GM19193 (cell line): Measurements from ENCODE around the gene CCDC69.
A peak's percentile ranks its signal among the peaks of the same experiment; 100 is the strongest.

Experiments used
- POLR2A ChIP-seq: IDR thresholded peaks from 4 replicates; pipeline ENCODE4 v1.6.1; 2011; ENCODE audit not compliant: insufficient read depth, insufficient read length; ENCODE audit errors: extremely low read depth

Gene CCDC69

DNA sequence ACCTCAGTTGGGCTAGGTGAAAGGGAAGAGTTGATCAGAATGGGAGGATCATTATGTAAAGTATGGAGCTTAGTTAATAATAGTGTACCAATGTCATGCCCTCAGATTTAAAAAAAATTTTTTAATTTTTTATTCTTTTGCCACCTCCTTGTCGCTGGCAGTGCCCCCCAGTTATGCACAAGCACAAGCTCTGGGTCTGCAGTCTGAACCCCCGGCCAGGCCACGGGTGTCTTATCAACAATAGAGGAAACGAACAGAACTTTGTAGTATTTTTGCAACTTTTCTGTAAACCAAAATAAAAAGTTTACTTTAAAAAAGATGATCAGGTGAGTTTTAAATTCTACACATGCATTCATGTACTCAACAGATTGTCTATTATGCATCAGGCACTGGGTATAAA lies 27.7 kb upstream of the CCDC69 start:
- no peak for TF ChIP-seq POLR2A

DNA sequence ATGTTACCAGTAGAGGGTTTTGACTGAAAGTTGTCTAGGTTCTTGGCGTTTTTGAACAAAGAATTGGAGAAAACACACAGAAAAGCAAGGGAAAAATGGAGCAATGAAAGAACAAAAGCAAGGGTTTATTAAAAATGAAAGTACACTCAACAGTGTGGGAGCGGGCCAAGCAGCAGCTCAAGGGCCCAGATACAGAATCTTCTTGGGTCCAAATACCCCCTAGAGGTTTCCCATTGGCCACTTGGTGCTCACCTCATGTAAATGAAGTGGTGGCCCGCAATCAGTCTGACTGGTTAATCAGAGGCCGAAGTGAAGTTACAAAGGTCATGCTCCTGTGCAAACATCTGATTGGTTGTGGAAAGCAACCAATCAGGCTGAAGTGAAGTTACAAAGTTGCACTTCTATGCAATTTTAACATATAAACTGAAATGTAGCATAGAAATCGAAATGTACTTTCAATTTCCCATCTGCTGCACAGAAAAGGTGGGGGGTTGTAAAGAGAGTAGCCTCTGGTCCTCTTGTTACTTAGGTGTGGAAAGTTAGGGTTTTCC lies 27.2 kb upstream of the CCDC69 start:
- no peak for TF ChIP-seq POLR2A

DNA sequence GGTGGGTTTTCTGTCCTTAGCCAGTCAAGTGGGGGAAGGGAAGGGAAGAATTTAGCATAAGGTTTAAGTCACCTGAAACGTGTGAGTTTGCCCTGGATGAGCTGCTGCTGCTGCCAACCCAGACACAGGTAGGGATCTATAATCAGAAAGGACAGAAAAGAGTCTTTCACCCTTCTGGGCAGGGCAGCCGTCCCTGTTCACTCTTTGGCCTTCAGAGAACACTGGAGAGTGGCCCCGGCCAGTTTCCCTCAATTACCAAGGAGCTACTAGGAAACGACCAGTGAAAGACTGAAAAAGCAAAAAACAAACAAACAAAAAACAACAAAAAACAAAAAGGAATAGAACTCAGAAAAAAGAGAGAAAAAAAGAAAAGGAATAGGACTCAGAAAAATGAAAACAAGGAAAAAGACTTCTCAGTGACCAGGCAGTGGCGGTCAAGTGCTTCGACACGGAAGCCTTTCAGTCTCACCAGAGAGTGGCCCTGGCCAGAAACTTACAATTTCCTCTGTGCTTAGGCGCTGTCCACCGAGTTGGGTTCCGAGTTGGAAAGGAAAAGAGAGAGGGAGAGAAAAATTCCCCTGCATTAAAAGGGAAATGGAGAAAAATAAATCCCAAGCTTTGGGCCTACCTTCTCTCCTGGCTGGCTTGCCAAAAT lies 26.6 kb upstream of the CCDC69 start:
- TF ChIP-seq POLR2A = no peak

DNA sequence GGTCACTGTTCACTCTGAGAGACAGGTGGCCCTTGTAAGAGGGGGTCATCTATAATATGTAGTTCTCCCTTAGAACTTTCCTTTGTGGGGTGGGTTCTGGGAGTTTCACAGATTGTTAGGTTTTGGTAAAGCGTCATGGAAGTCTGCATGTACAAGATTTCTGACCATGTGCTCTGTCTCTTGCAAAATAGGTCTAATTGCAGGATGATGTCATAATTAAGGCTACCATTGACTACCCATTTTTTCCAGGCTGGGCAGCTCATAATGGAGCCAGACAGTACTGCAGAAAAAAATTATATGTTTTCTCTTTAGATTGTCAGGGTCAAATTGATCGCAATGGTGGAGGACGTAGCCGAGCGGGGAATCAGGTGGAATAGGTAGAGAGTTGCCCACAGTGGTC lies 25.4 kb upstream of the CCDC69 start:
- TF ChIP-seq POLR2A = no peak

DNA sequence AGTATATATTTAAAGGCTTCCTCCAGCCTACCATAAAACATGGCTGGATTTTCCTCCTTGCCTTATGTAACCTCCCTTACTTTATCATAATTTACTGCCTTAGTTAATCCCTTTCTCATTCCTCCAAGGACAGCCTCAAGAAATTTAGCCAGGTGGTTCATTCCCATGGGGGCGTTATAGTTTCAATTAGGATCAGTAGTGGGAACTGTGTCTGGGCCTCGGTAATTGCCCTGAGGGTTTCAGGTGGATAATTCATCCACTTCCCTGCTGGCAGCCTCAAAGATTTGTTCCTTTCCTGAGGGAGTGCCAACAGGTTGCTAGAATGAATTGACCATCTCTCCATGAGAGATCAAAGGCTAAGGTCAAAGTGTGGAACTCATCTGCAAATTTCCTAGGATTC lies 24.8 kb upstream of the CCDC69 start:
- no peak for TF ChIP-seq POLR2A

DNA sequence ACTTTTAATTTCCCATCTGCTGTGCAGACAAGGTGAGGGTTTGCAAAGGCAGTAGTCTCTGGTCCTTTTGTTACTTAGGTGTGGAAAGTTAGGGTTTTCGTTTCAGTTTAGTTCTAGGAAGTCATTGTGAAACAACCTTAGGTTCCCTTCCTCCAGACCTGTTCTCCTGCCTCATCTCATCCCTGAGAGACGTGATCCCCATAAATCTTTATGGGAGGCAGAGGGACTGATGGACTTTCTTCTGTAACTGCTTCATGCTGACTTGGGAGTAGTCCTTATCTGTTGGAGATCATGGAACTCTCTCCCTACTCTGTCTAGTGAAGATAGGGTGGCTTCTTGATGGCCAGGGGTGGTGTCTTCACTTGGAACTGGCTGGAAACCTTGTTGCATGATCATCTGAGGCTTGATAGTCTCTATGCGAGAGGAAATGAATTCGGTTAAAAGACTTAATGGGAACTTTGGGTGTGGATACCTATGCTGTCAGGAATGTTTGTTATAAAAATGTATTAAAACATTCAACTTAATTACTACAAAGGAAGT lies 21.9 kb upstream of the CCDC69 start:
- no peak for TF ChIP-seq POLR2A

DNA sequence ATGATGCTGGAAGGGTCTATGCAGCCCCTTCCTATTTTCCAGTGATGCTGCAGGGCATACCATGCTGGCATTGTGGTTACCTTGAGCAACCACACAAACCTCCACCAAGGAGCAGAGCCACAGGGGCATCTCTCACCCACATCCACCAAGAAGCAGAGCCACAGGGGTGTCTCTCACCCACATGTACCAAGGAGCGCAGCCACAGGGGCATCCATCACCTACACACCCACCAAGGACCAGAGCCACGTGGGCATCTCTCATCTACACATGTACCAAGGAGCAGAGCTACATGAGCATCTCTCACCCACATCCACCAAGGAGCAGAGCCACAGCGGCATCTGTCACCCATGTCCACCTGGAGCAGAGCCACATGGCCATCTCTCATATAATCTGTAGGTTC lies 20.3 kb upstream of the CCDC69 start:
- TF ChIP-seq POLR2A = no peak

DNA sequence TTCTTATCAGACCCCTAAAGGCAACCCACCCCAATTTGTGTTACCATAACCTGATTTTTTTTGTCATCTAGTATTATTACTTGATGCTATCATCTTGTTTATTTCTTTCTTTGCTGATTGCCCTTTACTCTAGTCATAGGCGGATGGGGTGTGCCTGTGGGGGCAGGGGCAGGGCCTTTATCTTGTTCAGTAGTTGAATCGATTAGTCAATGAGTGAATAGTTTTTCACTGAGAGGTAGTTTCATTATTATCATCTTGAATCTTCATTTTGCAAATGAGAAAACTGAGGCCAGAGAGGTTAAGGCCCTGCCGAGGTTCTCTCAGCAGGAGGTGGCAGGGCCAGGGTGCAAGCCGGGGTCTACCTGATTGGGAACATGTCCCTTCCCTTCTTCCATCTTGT lies 19.7 kb upstream of the CCDC69 start:
- no peak for TF ChIP-seq POLR2A

DNA sequence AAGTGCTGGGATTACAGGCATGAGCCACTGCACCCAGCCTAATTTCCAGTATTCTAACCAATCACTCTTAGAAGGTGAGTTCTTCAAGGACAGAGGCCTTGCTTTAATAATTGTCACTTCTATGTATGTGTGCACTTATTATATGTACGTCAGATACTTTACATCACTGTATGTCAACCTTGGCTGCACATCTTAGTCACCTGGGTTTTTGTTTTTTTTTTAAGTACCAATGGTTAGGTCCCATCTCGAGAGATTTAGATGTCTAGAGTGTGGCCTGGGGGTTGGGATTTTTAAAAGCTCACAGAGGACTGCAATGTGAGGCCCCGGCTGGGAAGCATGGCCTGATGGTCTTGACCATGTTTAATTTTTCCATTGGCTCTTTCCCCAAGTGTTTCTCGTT lies 19.2 kb upstream of the CCDC69 start:
- no peak for TF ChIP-seq POLR2A

DNA sequence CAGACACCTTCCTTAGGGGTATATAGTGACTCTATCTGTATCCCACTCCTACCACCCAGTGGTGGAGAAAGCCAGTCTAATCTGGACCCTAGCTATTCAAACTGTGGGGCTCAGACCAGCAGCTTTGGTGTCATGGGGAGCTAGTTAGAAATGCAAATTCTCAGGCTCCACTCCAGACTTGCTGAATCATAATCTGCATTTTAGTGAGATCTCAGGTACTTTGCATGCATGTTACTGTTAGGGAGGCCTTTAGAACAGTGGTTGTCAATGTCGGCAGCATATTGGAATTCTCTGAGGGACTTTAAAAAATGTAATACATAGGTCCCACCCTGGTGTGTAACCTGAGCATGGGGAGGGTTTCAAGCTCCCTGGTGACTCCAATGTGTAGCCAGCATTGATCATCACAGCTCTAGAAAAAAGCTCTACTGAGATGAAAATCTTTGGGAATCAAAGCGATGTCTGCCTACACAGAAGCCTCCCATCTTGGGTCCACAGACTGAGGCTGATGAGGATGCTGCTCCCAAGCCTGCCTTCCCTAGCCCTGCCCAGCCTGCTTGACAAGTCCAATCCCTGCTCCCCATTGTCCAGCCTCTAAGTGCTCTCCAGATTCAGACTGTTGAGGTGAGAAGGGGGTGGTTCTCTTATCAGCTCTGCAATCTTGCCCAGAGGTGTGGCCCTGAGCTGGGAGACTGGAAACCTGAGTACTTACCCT lies 17.2 kb upstream of the CCDC69 start:
- no peak for TF ChIP-seq POLR2A

DNA sequence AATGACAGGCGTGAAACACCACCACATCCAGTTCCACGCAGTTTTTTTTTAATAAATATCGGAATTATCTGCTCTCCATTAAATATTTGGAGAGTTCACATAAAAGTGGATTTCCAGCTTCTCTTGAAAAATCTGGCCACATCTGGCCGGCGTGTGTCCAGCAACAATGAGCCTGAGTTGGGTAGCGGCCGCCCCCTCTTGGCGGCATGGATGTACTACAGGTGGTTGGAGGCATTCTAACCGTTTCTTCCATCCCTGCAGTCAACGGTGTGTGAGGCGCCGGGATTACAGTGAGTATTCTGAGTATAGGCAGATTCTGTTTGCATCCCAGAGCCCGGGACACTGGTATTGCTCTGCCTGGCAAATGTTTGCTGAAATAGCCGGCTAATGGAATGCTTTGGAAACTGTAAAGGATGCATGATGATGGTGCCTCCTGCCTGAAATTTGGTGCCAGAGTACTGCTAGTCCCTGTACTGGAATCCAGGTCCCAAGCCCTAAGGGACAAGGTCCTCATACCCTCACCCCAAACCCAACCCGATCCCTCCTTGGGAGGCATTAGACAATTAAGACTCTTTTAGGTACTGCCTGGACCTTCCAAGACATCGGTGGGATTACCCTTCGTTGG lies 15.5 kb upstream of the CCDC69 start:
- no peak for TF ChIP-seq POLR2A

DNA sequence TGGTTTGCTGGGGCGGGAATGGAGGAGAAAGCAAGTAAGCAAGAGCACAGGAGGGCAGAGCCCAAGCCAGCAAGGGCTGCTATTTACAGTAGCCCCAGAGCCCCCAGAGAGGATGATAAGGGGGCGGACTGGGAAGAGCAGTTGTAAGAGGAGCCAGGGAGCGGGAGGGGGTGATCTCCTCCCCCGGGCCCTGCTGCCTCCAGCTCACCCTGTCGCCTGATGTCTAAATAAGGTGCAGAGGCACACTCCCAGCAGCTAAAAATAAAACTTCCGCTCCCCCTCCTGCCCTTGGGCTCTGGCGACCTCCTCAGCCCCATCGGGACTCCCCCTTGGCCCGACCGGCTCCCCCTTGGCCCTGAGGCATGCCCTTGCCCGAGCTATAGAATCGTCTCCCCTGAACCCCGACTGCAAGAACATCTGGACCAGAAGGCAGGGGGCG lies 14.4 kb upstream of the CCDC69 start:
- peak; percentile 43 for TF ChIP-seq POLR2A

DNA sequence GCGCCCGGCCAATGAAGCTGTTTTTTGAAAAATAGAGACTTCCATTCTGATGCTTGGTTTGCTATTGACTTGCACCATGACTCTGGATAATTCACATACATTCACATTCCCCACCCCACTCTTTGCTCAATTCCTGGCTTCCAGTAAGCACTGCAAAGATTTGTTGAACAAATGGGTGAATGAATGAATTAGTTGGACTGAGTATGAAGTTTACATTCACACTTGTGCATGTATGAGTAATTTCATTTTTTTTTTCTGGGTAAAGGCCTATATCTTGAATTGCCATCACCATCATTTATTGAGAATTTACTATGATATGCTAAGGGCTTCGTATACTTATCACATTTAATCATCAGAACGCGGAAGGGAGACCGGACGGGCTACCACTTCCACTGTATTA lies 13.8 kb upstream of the CCDC69 start:
- TF ChIP-seq POLR2A = no peak

DNA sequence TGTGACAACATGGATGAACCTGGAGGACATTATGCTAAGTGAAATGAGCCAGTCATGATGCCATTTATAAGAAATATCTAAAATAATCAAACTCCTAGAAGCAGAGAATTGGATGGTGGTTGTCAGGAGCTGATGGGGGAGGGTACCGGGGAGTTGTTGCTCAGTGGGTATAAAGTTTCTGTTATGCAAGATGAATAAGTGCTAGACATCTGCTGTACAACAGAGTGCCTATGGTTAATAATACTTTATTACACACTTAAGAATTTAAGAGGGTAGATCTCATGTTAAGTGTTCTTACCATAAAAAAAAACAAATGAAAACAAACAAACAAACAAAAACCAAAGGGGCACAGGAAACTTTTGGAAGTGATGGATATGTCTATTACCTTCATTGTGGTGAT lies 13.0 kb upstream of the CCDC69 start:
- no peak for TF ChIP-seq POLR2A

DNA sequence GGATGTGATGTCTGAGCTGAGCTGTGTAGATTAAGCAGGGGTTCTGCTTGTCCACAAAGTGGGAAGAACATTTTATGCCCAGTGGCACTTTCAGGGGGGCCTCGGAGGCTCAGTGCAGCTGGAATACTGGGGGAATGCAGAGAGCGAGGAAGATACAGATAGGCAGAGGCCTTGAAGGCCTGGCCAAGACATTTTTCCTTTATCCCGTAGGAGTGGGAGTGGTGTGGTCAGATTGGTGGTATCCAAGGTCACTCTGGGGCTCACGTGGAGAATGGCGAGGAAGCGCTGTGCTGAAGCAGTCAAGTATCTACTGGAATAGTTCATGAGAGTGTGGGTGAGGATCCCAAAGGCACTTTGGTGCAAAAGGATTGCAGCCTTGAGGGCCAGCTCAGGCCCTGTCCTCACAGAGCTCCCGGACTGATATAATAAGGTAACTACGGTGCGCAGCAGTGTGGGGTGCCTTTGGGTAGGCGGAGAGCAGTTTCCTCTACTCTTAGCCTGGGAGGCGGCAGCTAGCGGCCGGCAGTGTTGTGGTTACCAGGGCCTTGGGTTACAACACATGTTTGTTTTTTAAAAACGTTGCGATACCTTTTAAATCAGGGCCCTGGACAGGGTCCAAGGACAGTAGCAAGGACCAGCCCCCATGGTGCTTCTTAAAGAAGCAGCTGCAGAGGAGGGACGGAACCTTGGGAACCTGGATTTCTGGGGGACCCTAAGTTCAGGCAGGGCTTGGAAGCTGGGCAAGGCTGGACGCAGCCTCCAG lies 10.8 kb upstream of the CCDC69 start:
- TF ChIP-seq POLR2A = peak; percentile 26

DNA sequence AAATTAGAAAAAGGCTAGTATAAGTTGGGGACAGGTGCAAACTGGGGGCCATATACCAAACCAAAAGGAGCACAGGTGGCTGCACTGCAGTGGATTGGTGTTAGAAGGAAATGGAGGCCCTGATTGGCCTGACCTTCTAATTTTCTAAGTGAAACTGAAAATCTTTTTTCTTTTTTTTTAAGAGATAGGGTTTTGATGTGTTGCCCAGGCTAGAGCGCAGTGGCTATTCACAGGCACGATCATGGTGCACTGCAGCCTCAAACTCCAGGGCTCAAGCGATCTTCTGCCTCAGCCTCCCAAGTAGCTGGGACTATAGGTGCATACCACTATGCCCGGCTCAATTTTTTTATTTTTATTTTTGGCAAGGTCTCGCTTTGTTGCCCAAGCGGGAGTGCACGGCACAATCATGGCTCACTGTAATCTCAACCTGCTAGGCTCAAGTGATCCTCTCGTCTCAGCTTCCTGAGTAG lies 9.8 kb upstream of the CCDC69 start:
- peak; percentile 36 for TF ChIP-seq POLR2A

DNA sequence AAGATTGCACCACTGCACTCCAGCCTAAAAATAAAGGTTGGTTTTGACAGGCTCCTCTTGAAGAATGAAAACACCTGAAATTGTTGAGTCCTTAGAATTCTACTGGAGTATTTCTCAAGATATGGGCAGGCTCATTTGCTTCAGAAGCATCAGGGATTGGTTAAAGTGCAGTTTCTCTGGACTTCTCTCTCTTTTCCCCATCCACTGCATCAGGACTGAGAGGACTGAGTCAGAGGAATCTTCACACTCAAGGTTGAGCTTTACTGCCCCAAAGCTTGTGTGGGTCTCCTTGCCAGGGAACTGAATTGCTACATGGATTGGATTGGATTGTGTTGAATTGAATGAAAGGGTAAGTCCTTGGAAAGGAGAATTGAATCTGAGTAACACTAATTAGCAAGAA lies 7.5 kb upstream of the CCDC69 start:
- TF ChIP-seq POLR2A = no peak
